ENCODE data around the gene SRI. TPM values are rescaled to one million over a fixed set of nuclear protein-coding genes. Genes with fewer than 3 reads are reported as not detected.

The SRI gene
- total RNA-seq, 2 experiments from 2014 or later = 44.3 to 45.7 TPM

DNA sequence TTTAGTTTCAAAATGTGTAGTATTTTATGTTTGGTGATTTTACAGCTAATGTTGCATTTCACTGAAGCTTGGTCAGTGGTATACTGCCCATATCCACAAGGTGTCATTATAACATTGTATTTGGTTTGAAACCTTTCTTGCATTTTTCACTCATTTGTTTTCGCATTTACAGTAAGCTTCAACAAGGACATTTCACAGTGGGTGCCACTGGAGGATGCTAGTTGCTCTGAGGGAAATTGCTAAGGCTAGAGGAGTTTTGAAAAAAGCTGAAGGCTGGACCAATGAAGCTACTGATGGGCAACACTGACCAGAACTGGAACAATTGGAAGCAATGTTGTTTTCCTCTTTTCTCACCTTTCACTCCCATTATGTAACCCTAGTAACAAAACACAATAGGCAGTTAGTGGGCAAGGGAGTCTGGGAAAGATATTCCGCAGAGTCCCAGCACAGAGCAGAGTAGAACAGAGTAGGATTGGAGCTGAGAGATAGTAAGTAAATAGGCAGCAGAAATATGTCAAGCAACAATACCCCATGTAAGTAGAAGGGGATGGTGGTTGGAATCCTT lies 23.6 kb upstream of the SRI start:
- ChIA-PET CTCF (no interaction called here), POLR2A (no interaction called here)
- TF ChIP-seq, protein P1, sequence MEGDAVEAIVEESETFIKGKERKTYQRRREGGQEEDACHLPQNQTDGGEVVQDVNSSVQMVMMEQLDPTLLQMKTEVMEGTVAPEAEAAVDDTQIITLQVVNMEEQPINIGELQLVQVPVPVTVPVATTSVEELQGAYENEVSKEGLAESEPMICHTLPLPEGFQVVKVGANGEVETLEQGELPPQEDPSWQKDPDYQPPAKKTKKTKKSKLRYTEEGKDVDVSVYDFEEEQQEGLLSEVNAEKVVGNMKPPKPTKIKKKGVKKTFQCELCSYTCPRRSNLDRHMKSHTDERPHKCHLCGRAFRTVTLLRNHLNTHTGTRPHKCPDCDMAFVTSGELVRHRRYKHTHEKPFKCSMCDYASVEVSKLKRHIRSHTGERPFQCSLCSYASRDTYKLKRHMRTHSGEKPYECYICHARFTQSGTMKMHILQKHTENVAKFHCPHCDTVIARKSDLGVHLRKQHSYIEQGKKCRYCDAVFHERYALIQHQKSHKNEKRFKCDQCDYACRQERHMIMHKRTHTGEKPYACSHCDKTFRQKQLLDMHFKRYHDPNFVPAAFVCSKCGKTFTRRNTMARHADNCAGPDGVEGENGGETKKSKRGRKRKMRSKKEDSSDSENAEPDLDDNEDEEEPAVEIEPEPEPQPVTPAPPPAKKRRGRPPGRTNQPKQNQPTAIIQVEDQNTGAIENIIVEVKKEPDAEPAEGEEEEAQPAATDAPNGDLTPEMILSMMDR (IDR thresholded peaks at IDR 0.05) = no peak
- Histone ChIP-seq H3K36me3 (ENCODE audit: insufficient read depth, low read length) (no peaks in the 10 kb centered on the region), H3K27me3 (ENCODE audit: control insufficient read depth in 1 of 2, insufficient read depth in 2 of 2, low read length in 2 of 2) (no peaks in the 10 kb centered on the region), H3K27ac (ENCODE audit: low read depth in 1 of 2, low read length in 2 of 2) (no peak overlapping the region), H3K4me1 (ENCODE audit: insufficient read depth, low read length) (no peaks in the 10 kb centered on the region), H3K9me3 (ENCODE audit: control insufficient read depth in 1 of 2, insufficient read depth in 1 of 2, low read length in 2 of 2) (no peaks in the 10 kb centered on the region), H3K4me3 (ENCODE audit: low read length) (no peak overlapping the region)
- no peak overlapping the region for H3K4me3 Mint-ChIP-seq
- H3K36me3 Mint-ChIP-seq (ENCODE audit: low read depth) = no peaks in the 10 kb centered on the region
- no peak overlapping the region for H3K27ac Mint-ChIP-seq
- ATAC-seq (ENCODE audit: poor library complexity) (peak; percentile 43), DNase-seq (peak in 3 of 14 experiments; percentile 25 to 34 (median 31))
- H3K27me3 Mint-ChIP-seq = peaks cover 8% of the 10 kb centered on the region
- intact Hi-C loops (cut with DNase I, micrococcal nuclease) = loop anchor here in 1 of 2 experiments (5.0 kb wide), 1 partner anchor 1379 kb away; no protein-coding TSS in a partner anchor
- no peaks in the 10 kb centered on the region for H3K9me3 Mint-ChIP-seq
- no peaks in the 10 kb centered on the region for H3K4me1 Mint-ChIP-seq (ENCODE audit: low read depth)

DNA sequence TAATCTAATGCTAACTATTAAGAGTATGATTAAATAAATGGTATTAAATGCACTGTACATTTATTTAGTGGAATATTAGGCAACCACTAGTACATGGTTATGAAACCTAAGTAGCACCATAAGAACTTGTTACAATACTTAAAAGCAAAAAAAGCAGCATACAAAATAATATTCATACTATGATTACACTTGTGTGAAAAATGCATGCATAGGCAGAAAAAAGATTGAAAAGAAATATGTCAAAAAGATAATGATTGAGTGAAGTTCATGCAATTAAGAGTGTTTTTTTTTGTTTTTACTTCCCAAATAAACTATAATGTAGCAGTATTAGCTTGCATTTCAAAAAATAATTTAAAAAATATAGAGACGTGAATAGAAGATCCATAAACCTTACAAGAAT lies 20.0 kb upstream of the SRI start:
- no peaks in the 10 kb centered on the region for H3K4me1 Mint-ChIP-seq (ENCODE audit: low read depth)
- H3K27me3 Mint-ChIP-seq = no peaks in the 10 kb centered on the region
- ATAC-seq (ENCODE audit: poor library complexity) (no peak), DNase-seq (no peak)
- H3K36me3 ChIP-seq (ENCODE audit: insufficient read depth, low read length) = no peaks in the 10 kb centered on the region
- no peak overlapping the region for H3K27ac ChIP-seq (ENCODE audit: low read depth in 1 of 2, low read length in 2 of 2)
- intact Hi-C loops (cut with DNase I, micrococcal nuclease) = loop anchor here in 1 of 2 experiments (5.0 kb wide), 1 partner anchor 1382 kb away; no protein-coding TSS in a partner anchor
- H3K27ac Mint-ChIP-seq = no peak overlapping the region
- TF ChIP-seq, protein P1 (IDR thresholded peaks at IDR 0.05) = no peak
- no peaks in the 10 kb centered on the region for H3K36me3 Mint-ChIP-seq (ENCODE audit: low read depth)
- POLR2A ChIA-PET = no interaction called here
- CTCF ChIA-PET = no interaction called here
- no peaks in the 10 kb centered on the region for H3K4me1 ChIP-seq (ENCODE audit: insufficient read depth, low read length)
- H3K27me3 ChIP-seq (ENCODE audit: control insufficient read depth in 1 of 2, insufficient read depth in 2 of 2, low read length in 2 of 2) = no peaks in the 10 kb centered on the region
- no peaks in the 10 kb centered on the region for H3K9me3 Mint-ChIP-seq
- no peak overlapping the region for H3K4me3 Mint-ChIP-seq
- no peaks in the 10 kb centered on the region for H3K9me3 ChIP-seq (ENCODE audit: control insufficient read depth in 1 of 2, insufficient read depth in 1 of 2, low read length in 2 of 2)
- H3K4me3 ChIP-seq (ENCODE audit: low read length) = no peak overlapping the region

GRCh38 chr7:88233828-88234227 lies 14.0 kb upstream of the SRI start:
- Histone ChIP-seq H3K36me3 (ENCODE audit: insufficient read depth, low read length) (no peaks in the 10 kb centered on the region), H3K4me1 (ENCODE audit: insufficient read depth, low read length) (no peaks in the 10 kb centered on the region), H3K4me3 (ENCODE audit: low read length) (no peak overlapping the region), H3K27me3 (ENCODE audit: control insufficient read depth in 1 of 2, insufficient read depth in 2 of 2, low read length in 2 of 2) (peaks cover 0 to 2% of the 10 kb centered on the region in 2 experiments), H3K27ac (ENCODE audit: low read depth in 1 of 2, low read length in 2 of 2) (no peak overlapping the region), H3K9me3 (ENCODE audit: control insufficient read depth in 1 of 2, insufficient read depth in 1 of 2, low read length in 2 of 2) (peaks cover 0 to 3% of the 10 kb centered on the region in 2 experiments)
- no peak for DNase-seq
- Mint-ChIP-seq H3K36me3 (ENCODE audit: low read depth) (no peaks in the 10 kb centered on the region), H3K27ac (no peak overlapping the region), H3K9me3 (no peaks in the 10 kb centered on the region), H3K4me3 (no peak overlapping the region), H3K27me3 (peaks cover 15% of the 10 kb centered on the region), H3K4me1 (ENCODE audit: low read depth) (no peaks in the 10 kb centered on the region)
- POLR2A ChIA-PET = no interaction called here
- TF ChIP-seq, protein P1 (IDR thresholded peaks at IDR 0.05) = no peak
- no peak for ATAC-seq (ENCODE audit: poor library complexity)
- intact Hi-C loops (cut with DNase I, micrococcal nuclease) = no loop called here
- CTCF ChIA-PET = no interaction called here
